SU-DHL-6 (cell line): Measurements from ENCODE around the gene CACNA1B.

Source experiments
- H2AFZ ChIP-seq: fragments of 200-600 bp; sonication (generic); 2 replicates; pipeline ENCODE4 v1.6.1; 2014; ENCODE audit warnings: low read depth, mild to moderate bottlenecking, moderate library complexity, mixed read lengths, antibody characterized with exemption, low read length; ENCODE audit not compliant: severe bottlenecking
- H3F3A ChIP-seq: fragments of 200-600 bp; shearing (Covaris generic); 2 replicates; pipeline ENCODE4 v1.6.0; 2016; ENCODE audit warnings: antibody characterized with exemption, mild to moderate bottlenecking; ENCODE audit not compliant: insufficient read depth
- H3K27ac ChIP-seq: fragments of 200-600 bp; sonication (generic); 2 replicates; pipeline ENCODE4 v1.5.1; 2016; ENCODE audit warnings: low read depth, mild to moderate bottlenecking, low read length, moderate library complexity, mixed read lengths
- H3K27me3 ChIP-seq: fragments of 200-600 bp; sonication (generic), shearing (Covaris generic); 2 replicates; pipeline ENCODE4 v1.6.0; 2014; ENCODE audit warnings: mild to moderate bottlenecking, low read length
- H3K36me3 ChIP-seq: fragments of 200-600 bp; sonication (generic); 2 replicates; pipeline ENCODE4 v1.6.1; 2014; ENCODE audit warnings: mild to moderate bottlenecking, low read length, mixed read lengths
- H3K4me2 ChIP-seq: fragments of 300-600, 200-600 bp; shearing (Covaris generic), sonication (generic); 2 replicates; pipeline ENCODE4 v1.6.0; 2014; ENCODE audit warnings: low read length, low read depth, mild to moderate bottlenecking; ENCODE audit not compliant: poor library complexity, severe bottlenecking
- H3K4me3 ChIP-seq: fragments of 200-600 bp; sonication (generic); 2 replicates; pipeline ENCODE4 v1.5.1; 2014; ENCODE audit warnings: antibody characterized with exemption, low read length, mild to moderate bottlenecking, mixed read lengths; ENCODE audit not compliant: insufficient read depth, poor library complexity, severe bottlenecking
- H3K79me2 ChIP-seq: fragments of 200-600 bp; sonication (generic); 2 replicates; pipeline ENCODE4 v1.6.1; 2014; ENCODE audit warnings: mild to moderate bottlenecking, low read length, moderate library complexity; ENCODE audit not compliant: insufficient read depth
- H3K9ac ChIP-seq: fragments of 200-600 bp; sonication (generic); 2 replicates; pipeline ENCODE4 v1.7.0; 2014; ENCODE audit warnings: mild to moderate bottlenecking, low read length
- H3K9me2 ChIP-seq: fragments of 200-600 bp; sonication (generic); replicated peaks from 2 replicates; pipeline ENCODE4 v1.6.1; 2014; ENCODE audit warnings: low read length; ENCODE audit not compliant: insufficient read depth
- H3K9me3 ChIP-seq: fragments of 200-600 bp; sonication (generic); 2 replicates; pipeline ENCODE4 v1.6.1; 2014; ENCODE audit warnings: low read length, mixed read lengths; ENCODE audit not compliant: insufficient read depth
- H4K20me1 ChIP-seq: fragments of 200-600 bp; sonication (generic); 2 replicates; pipeline ENCODE4 v1.6.1; 2014; ENCODE audit warnings: low read depth, mild to moderate bottlenecking, antibody characterized with exemption, low read length, moderate library complexity, mixed read lengths
- EZH2phosphoT487 ChIP-seq: fragments of 200-600 bp; sonication (generic), shearing (Covaris generic); conservative IDR thresholded peaks from 2 replicates; pipeline ENCODE4 v1.6.1; 2018; ENCODE audit warnings: mild to moderate bottlenecking, antibody characterized with exemption, low read length, moderate library complexity, mixed read lengths
- TF ChIP-seq, protein P1 (sequence below): fragments of 200-600 bp; sonication (generic); IDR thresholded peaks from one replicate; pipeline ENCODE4 v1.5.1; 2017; ENCODE audit warnings: antibody characterized with exemption, mild to moderate bottlenecking, low read length, moderate library complexity; ENCODE audit not compliant: insufficient read depth, poor library complexity, severe bottlenecking

The CACNA1B gene

DNA sequence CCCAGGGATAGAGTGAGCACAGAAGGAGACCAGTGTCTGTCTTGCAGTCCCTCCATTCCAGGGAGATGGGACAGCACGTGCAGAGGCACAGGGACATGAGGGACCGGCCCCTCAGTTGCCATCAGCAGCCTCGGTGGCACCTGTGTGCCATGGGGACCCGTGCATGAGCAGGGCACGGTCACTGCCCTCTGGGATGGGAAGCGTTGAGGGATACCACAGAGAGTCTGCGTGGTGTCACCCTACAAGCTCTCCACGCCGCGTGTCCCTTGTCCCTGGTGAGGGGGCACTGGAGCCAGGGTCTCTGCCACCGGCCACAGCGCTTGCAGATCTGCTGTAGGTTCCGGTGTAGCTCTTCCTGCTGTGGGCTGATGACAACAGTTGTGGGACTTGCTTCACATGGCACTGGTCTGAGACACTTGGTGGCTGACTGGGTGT, 108.1 kb downstream of the CACNA1B start:
- Histone ChIP-seq H3K36me3 (no peaks in the 10 kb centered on the region), H3F3A (no peaks in the 10 kb centered on the region), H3K9me3 (no peaks in the 10 kb centered on the region), H3K4me3 (no peak overlapping the region), H3K9me2 (no peaks in the 10 kb centered on the region), H3K9ac (no peak overlapping the region), H3K27me3 (no peaks in the 10 kb centered on the region), H3K79me2 (no peaks in the 10 kb centered on the region), H3K4me2 (no peak overlapping the region), H4K20me1 (no peaks in the 10 kb centered on the region), H2AFZ (no peak overlapping the region), H3K27ac (no peak overlapping the region)
- TF ChIP-seq, protein P1, sequence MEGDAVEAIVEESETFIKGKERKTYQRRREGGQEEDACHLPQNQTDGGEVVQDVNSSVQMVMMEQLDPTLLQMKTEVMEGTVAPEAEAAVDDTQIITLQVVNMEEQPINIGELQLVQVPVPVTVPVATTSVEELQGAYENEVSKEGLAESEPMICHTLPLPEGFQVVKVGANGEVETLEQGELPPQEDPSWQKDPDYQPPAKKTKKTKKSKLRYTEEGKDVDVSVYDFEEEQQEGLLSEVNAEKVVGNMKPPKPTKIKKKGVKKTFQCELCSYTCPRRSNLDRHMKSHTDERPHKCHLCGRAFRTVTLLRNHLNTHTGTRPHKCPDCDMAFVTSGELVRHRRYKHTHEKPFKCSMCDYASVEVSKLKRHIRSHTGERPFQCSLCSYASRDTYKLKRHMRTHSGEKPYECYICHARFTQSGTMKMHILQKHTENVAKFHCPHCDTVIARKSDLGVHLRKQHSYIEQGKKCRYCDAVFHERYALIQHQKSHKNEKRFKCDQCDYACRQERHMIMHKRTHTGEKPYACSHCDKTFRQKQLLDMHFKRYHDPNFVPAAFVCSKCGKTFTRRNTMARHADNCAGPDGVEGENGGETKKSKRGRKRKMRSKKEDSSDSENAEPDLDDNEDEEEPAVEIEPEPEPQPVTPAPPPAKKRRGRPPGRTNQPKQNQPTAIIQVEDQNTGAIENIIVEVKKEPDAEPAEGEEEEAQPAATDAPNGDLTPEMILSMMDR = no peak
- no peak for TF ChIP-seq EZH2phosphoT487

DNA sequence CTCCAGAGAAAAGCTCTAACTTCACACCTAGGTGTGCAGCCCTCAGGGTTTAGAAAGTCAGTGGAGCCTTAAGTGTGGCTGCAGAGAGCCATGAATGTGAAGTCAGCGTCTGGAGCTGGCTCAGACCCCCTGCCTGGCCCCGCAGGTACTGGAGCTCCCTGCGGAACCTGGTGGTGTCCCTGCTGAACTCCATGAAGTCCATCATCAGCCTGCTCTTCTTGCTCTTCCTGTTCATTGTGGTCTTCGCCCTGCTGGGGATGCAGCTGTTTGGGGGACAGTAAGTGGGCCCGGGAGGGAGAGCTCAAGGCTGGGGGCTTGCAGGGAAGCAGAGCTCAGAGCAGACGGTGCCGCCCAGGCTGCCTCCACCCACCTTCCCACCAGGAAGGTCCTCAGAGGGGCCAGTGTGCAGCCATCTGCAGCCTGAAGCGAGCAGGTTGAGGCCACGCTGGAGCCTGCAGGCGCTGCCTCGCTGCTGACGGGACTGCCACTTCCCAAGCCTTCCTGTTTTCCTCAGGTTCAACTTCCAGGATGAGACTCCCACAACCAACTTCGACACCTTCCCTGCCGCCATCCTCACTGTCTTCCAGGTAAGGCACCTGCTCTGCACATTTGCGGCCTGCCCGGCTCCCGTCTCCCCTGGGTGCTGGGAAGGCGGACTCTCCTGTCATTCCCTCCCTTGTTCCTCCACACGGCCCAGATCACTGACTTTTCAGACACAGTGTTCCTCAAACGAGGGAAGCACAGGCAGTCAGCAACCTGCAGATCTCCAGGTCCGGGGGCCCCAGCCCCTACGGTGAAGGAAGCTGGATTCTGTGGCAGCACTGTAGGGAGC, 108.9 kb downstream of the CACNA1B start:
- TF ChIP-seq, protein P1 = no peak
- no peak for TF ChIP-seq EZH2phosphoT487

DNA sequence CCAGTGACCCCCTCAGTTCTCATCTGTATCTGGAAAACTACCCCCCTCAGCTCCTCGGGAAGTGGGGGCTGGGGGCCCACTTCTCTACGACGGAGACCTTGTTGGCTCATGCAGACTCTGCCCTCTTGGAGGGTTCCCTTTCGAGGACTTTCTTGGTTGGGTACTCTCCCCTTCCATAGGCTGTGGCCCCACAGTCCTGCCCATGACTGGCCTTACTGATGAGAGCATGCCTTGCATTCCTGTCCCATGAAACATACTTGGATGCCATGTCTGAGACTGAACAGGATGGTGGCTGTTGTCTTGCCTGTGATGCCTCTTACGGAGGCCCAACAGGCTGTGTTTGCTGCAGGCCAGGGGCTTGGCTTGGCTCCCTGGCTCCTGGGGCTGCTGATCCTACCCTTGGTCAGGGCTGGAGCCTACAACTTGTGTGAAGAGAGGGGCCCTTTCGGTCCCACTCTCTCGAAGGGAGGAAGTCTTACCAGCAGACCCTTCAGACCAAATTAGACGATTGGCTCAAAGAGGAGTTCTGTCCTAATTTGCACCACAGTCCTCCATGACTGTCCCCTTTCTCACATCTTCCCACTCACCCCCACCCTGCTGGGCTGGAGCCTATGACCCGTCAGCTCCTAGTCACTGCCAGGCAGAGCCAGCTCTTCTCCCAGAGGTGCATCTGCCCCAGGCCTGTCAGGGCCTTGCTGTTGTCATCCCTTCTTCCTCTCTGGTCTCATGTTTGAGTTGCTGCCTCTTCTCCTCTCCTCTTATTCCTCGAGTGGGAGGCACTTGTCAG, 109.9 kb downstream of the CACNA1B start:
- Histone ChIP-seq H3K9me3 (no peaks in the 10 kb centered on the region), H3K27ac (no peak overlapping the region), H3K36me3 (no peaks in the 10 kb centered on the region), H3K9ac (no peak overlapping the region), H4K20me1 (no peaks in the 10 kb centered on the region), H3F3A (no peaks in the 10 kb centered on the region), H2AFZ (no peak overlapping the region), H3K79me2 (no peaks in the 10 kb centered on the region), H3K4me2 (no peak overlapping the region), H3K4me3 (no peak overlapping the region), H3K27me3 (no peaks in the 10 kb centered on the region), H3K9me2 (no peaks in the 10 kb centered on the region)
- TF ChIP-seq EZH2phosphoT487 = no peak
- TF ChIP-seq, protein P1 = no peak

More for the DNA sequence above, 108.9 kb downstream of the CACNA1B start:
- Histone ChIP-seq H3K27ac (no peak overlapping the region), H3K4me2 (no peak overlapping the region), H3K9ac (no peak overlapping the region), H3K4me3 (no peak overlapping the region), H3K79me2 (no peaks in the 10 kb centered on the region), H4K20me1 (no peaks in the 10 kb centered on the region), H3K27me3 (no peaks in the 10 kb centered on the region), H2AFZ (no peak overlapping the region), H3F3A (no peaks in the 10 kb centered on the region), H3K9me2 (no peaks in the 10 kb centered on the region), H3K9me3 (no peaks in the 10 kb centered on the region), H3K36me3 (no peaks in the 10 kb centered on the region)
